HL-60 (cell line): ENCODE measurements around the gene ADAMTS2.

Source experiments
- POLR2AphosphoS5 ChIP-seq: IDR thresholded peaks from 2 replicates; pipeline ENCODE4 v1.6.1; 2012; ENCODE audit warnings: low read depth
- TF ChIP-seq, protein P1 (sequence below): IDR thresholded peaks from one replicate; pipeline ENCODE4 v1.5.1; 2011; ENCODE audit warnings: low read length, control low read depth, inconsistent platforms; ENCODE audit not compliant: insufficient read depth
- TF ChIP-seq, protein P2 (sequence below): IDR thresholded peaks from 2 replicates; pipeline ENCODE4 v1.6.1; 2012; ENCODE audit warnings: low read depth; ENCODE audit not compliant: insufficient replicate concordance

DNA sequence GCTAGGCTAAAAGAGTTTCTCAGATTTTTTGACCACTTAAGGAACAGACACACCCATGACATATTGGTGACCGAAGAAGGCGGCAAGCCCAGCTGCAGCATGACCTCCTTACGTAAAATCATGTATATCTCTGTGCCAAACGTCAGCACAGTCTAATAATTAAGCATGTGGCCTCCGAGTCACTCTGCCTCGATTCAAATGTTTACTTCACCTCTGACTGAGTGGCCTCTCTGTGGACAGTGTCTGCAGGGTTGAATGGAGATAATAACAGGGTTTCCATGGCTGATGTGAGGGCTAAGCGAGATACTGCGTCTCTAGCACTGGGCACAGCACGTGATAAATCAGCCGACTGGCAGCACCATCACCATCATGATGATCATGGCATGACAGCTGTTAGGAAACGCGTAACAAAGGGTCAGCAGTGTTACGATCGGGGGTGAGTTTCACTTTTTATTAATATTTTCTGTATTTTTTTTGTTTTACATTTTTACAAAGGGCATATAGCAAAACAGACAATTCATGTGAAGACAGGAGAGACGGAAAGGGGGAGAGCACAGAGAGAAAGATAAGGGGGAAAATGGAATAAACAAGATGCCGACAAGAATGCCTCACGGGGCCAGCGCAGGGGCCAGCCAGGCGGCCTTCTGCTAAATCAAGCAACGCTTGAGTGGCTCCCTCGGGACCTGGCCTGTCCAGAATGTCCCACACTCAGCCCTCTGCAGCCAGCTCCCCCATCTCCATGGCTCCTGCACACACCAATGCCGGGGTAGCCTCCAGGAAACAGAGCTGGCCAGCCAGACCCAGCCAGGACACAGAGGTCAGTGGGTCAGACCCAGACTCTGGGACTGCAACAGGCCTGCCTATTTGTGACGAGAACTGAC, 60.3 kb downstream of the ADAMTS2 start:
- TF ChIP-seq, protein P1, sequence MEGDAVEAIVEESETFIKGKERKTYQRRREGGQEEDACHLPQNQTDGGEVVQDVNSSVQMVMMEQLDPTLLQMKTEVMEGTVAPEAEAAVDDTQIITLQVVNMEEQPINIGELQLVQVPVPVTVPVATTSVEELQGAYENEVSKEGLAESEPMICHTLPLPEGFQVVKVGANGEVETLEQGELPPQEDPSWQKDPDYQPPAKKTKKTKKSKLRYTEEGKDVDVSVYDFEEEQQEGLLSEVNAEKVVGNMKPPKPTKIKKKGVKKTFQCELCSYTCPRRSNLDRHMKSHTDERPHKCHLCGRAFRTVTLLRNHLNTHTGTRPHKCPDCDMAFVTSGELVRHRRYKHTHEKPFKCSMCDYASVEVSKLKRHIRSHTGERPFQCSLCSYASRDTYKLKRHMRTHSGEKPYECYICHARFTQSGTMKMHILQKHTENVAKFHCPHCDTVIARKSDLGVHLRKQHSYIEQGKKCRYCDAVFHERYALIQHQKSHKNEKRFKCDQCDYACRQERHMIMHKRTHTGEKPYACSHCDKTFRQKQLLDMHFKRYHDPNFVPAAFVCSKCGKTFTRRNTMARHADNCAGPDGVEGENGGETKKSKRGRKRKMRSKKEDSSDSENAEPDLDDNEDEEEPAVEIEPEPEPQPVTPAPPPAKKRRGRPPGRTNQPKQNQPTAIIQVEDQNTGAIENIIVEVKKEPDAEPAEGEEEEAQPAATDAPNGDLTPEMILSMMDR, result no peak
- TF ChIP-seq POLR2AphosphoS5, result no peak
- TF ChIP-seq, protein P2, sequence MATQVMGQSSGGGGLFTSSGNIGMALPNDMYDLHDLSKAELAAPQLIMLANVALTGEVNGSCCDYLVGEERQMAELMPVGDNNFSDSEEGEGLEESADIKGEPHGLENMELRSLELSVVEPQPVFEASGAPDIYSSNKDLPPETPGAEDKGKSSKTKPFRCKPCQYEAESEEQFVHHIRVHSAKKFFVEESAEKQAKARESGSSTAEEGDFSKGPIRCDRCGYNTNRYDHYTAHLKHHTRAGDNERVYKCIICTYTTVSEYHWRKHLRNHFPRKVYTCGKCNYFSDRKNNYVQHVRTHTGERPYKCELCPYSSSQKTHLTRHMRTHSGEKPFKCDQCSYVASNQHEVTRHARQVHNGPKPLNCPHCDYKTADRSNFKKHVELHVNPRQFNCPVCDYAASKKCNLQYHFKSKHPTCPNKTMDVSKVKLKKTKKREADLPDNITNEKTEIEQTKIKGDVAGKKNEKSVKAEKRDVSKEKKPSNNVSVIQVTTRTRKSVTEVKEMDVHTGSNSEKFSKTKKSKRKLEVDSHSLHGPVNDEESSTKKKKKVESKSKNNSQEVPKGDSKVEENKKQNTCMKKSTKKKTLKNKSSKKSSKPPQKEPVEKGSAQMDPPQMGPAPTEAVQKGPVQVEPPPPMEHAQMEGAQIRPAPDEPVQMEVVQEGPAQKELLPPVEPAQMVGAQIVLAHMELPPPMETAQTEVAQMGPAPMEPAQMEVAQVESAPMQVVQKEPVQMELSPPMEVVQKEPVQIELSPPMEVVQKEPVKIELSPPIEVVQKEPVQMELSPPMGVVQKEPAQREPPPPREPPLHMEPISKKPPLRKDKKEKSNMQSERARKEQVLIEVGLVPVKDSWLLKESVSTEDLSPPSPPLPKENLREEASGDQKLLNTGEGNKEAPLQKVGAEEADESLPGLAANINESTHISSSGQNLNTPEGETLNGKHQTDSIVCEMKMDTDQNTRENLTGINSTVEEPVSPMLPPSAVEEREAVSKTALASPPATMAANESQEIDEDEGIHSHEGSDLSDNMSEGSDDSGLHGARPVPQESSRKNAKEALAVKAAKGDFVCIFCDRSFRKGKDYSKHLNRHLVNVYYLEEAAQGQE, result no peak
